ENCODE results near the gene CACNA2D3. TPM values are rescaled to one million over a fixed set of nuclear protein-coding genes. Genes with fewer than 3 reads are reported as not detected.

CACNA2D3 gene
- total RNA-seq, 1 donor from 2014 or later: 2.5 TPM

DNA sequence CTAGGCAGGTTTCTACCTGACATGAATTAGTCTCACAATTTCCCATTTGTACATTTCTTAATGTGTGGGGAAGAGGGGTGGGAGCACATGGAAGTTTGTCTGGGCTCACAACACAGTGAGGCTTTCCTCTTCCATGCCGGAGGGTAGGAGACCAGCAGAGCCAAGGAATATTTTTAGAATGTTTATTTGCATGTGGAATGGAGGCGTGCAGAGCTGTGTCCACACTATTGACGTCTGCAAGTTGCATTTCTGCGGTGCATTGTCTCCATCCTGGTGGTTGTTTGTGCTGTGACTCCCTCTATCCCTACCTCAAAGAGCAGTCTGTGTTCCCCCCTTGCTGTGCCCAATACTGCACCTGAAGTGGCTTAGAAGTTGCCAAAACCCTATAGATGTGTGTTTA lies 908.6 kb downstream of the CACNA2D3 start:
- Mint-ChIP-seq H3K36me3 (no peaks in the 10 kb centered on the region), H3K4me1 (ENCODE audit: unreplicated experiment) (no peaks in the 10 kb centered on the region), H3K27me3 (peaks cover 9% of the 10 kb centered on the region), H3K4me3 (no peak overlapping the region), H3K9me3 (no peaks in the 10 kb centered on the region), H3K27ac (no peak overlapping the region)
- DNase-seq (ENCODE audit: extremely low spot score, unreplicated experiment): no peak
- TF ChIP-seq, protein P1, sequence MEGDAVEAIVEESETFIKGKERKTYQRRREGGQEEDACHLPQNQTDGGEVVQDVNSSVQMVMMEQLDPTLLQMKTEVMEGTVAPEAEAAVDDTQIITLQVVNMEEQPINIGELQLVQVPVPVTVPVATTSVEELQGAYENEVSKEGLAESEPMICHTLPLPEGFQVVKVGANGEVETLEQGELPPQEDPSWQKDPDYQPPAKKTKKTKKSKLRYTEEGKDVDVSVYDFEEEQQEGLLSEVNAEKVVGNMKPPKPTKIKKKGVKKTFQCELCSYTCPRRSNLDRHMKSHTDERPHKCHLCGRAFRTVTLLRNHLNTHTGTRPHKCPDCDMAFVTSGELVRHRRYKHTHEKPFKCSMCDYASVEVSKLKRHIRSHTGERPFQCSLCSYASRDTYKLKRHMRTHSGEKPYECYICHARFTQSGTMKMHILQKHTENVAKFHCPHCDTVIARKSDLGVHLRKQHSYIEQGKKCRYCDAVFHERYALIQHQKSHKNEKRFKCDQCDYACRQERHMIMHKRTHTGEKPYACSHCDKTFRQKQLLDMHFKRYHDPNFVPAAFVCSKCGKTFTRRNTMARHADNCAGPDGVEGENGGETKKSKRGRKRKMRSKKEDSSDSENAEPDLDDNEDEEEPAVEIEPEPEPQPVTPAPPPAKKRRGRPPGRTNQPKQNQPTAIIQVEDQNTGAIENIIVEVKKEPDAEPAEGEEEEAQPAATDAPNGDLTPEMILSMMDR (conservative IDR thresholded peaks at IDR 0.05): no peak

DNA sequence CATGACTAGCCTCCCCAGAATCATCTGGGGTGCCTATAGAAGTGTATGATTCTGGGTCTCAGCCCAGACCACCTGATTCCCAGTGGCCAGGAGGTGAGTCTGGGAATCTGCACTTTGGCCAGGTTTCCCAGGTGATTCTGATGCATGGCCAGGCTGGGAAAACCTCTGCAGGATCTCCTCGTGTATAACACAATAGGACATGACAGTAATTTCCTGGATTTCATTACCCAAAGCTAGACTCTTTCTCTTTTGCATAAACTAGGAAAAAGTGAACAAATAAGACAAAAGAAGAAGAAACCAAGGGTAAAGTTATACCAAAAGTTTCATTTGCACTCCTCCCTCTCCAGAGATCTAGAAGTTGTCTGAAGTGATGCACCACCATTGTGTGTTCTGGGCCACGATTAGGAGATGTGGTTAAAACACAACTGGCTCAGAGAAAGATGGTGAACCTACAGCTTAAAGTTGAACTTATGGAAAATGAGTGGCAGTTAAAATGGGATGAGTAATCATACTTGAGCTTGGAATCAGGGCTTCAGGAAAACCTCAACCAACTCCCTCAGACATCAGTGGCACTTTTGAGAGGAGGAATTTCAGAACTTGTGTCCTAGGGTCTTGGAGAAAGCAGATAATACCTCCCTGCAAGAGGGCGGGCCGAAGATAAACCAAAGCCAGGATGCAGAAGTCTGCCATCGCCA lies 914.7 kb downstream of the CACNA2D3 start:
- Mint-ChIP-seq H3K9me3 (no peaks in the 10 kb centered on the region), H3K4me1 (ENCODE audit: unreplicated experiment) (no peaks in the 10 kb centered on the region), H3K4me3 (no peak overlapping the region), H3K36me3 (no peaks in the 10 kb centered on the region), H3K27me3 (peaks cover 7% of the 10 kb centered on the region), H3K27ac (no peak overlapping the region)
- TF ChIP-seq, protein P1 (conservative IDR thresholded peaks at IDR 0.05): no peak
- DNase-seq (ENCODE audit: extremely low spot score, unreplicated experiment): no peak

DNA sequence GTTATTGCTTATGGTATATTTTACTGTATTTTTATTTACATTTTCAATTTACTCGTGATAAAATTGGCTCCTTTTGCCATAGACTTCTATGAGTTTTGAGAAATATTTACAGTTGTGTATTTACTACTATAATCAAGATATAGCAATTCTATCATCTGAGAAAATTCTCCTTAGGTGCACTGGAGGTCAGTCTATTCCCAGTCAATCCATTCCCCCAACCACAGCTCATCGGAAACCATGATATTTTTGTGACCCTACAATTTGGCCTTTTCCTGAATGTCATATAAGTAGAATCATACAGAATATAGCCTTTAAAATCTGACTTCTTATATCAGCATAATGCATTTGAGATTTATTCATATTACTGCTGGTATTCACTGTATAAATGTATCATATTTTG lies 920.2 kb downstream of the CACNA2D3 start:
- Mint-ChIP-seq H3K9me3 (no peaks in the 10 kb centered on the region), H3K27me3 (no peaks in the 10 kb centered on the region), H3K4me1 (ENCODE audit: unreplicated experiment) (no peaks in the 10 kb centered on the region), H3K27ac (no peak overlapping the region), H3K36me3 (no peaks in the 10 kb centered on the region), H3K4me3 (no peak overlapping the region)
- no peak for DNase-seq (ENCODE audit: extremely low spot score, unreplicated experiment)
- TF ChIP-seq, protein P1 (conservative IDR thresholded peaks at IDR 0.05): peak; percentile 30

DNA sequence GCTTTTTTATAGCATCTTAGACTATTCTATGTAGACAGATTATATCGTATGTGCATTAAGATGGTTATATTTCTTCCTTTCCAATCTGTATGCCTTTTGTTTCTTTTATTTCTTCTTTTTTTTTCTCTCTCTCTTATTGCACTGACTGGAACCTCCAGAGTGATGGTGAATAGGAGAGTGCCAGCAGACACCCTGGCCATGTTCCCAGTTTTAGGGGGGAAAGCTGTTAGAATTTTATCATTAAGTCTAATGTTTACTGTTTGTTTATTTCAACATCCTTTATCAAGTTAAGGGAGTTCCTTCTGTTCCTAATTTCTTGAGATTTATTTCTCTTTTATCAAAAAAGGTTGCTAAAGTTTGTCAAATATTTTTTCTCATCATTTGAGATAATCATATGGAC lies 922.1 kb downstream of the CACNA2D3 start:
- no peak overlapping the region for H3K27ac Mint-ChIP-seq
- TF ChIP-seq, protein P1 (conservative IDR thresholded peaks at IDR 0.05): no peak
- no peak for DNase-seq (ENCODE audit: extremely low spot score, unreplicated experiment)
- H3K4me3 Mint-ChIP-seq: no peak overlapping the region
- no peaks in the 10 kb centered on the region for H3K9me3 Mint-ChIP-seq
- H3K27me3 Mint-ChIP-seq: no peaks in the 10 kb centered on the region
- no peaks in the 10 kb centered on the region for H3K4me1 Mint-ChIP-seq (ENCODE audit: unreplicated experiment)
- no peaks in the 10 kb centered on the region for H3K36me3 Mint-ChIP-seq

DNA sequence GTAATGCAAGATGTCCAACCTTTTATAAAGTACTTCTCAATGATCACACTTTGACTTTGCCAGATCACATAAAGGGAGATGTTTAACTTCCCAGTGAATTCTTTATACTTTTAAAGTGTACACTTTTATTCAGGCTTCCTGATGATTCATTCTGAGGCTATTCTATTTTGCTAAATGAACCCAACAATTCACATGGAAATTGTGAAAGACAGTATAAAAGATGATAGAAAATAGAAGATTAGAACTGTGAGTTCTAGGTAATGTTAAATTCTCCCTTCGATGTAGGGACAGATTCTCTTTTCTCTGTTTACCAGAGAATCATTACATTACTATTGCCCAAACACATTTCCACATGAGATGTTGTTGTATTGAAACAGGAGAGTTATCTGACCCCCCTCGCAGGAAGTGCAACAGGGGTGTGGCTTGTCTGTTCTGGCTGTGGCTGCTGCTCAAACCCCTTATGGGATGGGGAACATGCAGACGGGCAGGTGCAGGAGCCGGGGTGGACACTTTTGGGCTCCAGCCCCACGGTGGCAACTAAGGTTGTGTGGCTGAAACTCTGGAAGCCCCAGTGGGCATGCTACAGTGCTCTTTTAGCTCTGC lies 936.8 kb downstream of the CACNA2D3 start:
- H3K27me3 Mint-ChIP-seq: no peaks in the 10 kb centered on the region
- H3K9me3 Mint-ChIP-seq: peaks cover 5% of the 10 kb centered on the region
- H3K36me3 Mint-ChIP-seq: peaks cover 7% of the 10 kb centered on the region
- DNase-seq (ENCODE audit: extremely low spot score, unreplicated experiment): no peak
- peaks cover 19% of the 10 kb centered on the region for H3K4me1 Mint-ChIP-seq (ENCODE audit: unreplicated experiment)
- TF ChIP-seq, protein P1 (conservative IDR thresholded peaks at IDR 0.05): no peak
- no peak overlapping the region for H3K27ac Mint-ChIP-seq
- H3K4me3 Mint-ChIP-seq: no peak overlapping the region
